K562 (cell line): ENCODE results near the gene DOLPP1. TPM values are rescaled to one million over a fixed set of nuclear protein-coding genes. Genes with fewer than 3 reads are reported as not detected.
A peak's percentile ranks its signal among the peaks of the same experiment; 100 is the strongest.

Experiments
- ATF7 ChIP-seq: fragments of 450-650 bp; IDR thresholded peaks from 2 replicates; pipeline ENCODE4 v1.7.1; 2014; ENCODE audit warnings: mild to moderate bottlenecking, moderate library complexity
- CHD4 ChIP-seq: fragments of 200-600 bp; sonication (generic); IDR thresholded peaks from 3 replicates; pipeline ENCODE4 v1.6.1; 2012; ENCODE audit warnings: low read depth, mild to moderate bottlenecking, mixed read lengths, low read length, inconsistent platforms; ENCODE audit not compliant: insufficient read depth, insufficient replicate concordance, poor library complexity, severe bottlenecking
- E2F4 ChIP-seq: sonication (generic); formaldehyde crosslinking; IDR thresholded peaks from 2 replicates; pipeline ENCODE4 v1.8.0; 2022; ENCODE audit warnings: mild to moderate bottlenecking, low read depth, missing genetic modification reagents
- E4F1 ChIP-seq: fragments of 250-450 bp; sonication (Bioruptor Pico); IDR thresholded peaks from 2 replicates; pipeline ENCODE4 v1.5.0; 2021; ENCODE audit warnings: mild to moderate bottlenecking, borderline replicate concordance
- ELF2 ChIP-seq: fragments of 250-450 bp; sonication (Bioruptor Pico); IDR thresholded peaks from 2 replicates; pipeline ENCODE4 v1.5.0; 2021; ENCODE audit warnings: mild to moderate bottlenecking
- GATAD2B ChIP-seq: fragments of 450-650 bp; IDR thresholded peaks from 2 replicates; pipeline ENCODE4 v1.6.1; 2017; ENCODE audit warnings: mild to moderate bottlenecking, borderline replicate concordance
- KDM2B ChIP-seq: fragments of 250-450 bp; sonication (Bioruptor Pico); IDR thresholded peaks from 2 replicates; pipeline ENCODE4 v1.8.0; 2021; ENCODE audit warnings: mild to moderate bottlenecking, moderate library complexity
- MAFK ChIP-seq: IDR thresholded peaks from 2 replicates; pipeline ENCODE4 v1.6.1; 2011; ENCODE audit warnings: low read length, improper control_type of control experiment
- MCM7 ChIP-seq, 2 experiments: fragments of 450-650 bp; IDR thresholded peaks; 2 replicates each; pipeline ENCODE4 v1.6.1; 2016 to 2018
- MLX ChIP-seq, 2 experiments: fragments of 450-650 bp in 1 of 2; sonication (generic) in 1 of 2; formaldehyde crosslinking; conservative IDR thresholded peaks; 2 replicates each; pipeline versions ENCODE4 v1.4.0 to v1.8.1; 2020 to 2022; ENCODE audit warnings: mild to moderate bottlenecking in 1 of 2, missing genetic modification reagents in 1 of 2
- REST ChIP-seq, 2 experiments: fragments of 450-650 bp; formaldehyde crosslinking in 1 of 2; IDR thresholded peaks; 2 replicates each; pipeline versions ENCODE4 v1.4.0 to v1.6.1; 2014 to 2020; ENCODE audit warnings: mild to moderate bottlenecking in 2 of 2, borderline replicate concordance in 1 of 2, low read depth in 1 of 2
- SP1 ChIP-seq: sonication (generic); formaldehyde crosslinking; IDR thresholded peaks from 2 replicates; pipeline ENCODE4 v1.8.1; 2022; ENCODE audit warnings: mild to moderate bottlenecking, missing genetic modification reagents
- TRIM28 ChIP-seq: fragments of 450-650 bp; IDR thresholded peaks from 2 replicates; pipeline ENCODE4 v1.6.1; 2017
- ZFX ChIP-seq: sonication (generic); formaldehyde crosslinking; IDR thresholded peaks from 2 replicates; pipeline ENCODE4 v1.8.0; 2022; ENCODE audit warnings: mild to moderate bottlenecking, missing genetic modification reagents, moderate library complexity
- ZKSCAN3 ChIP-seq: fragments of 250-450 bp; sonication (Bioruptor Pico); IDR thresholded peaks from 2 replicates; pipeline ENCODE4 v1.4.0; 2020
- polyA plus RNA-seq, 8 experiments: library from polyadenylated mRNA; depleted of rRNA in 4 of 8; stranded (reverse) in 5 of 8; unstranded in 3 of 8; fragments of >200 nt; fragmentation: Nextera tagmentation in 2 of 8; fragmentation: Illumina TruSeq in 1 of 8; extraction: Ambion mirVana in 2 of 8; extraction: Trizol in 1 of 8; gene quantifications; 2 replicates each; pipeline versions ENCODE4 v1.2.1 to v1.2.3, GENCODE V29; 2011 to 2014; ENCODE audit warnings: inconsistent platforms in 1 of 8, missing spikeins in 1 of 8
- total RNA-seq, 7 experiments: library from RNA; depleted of rRNA in 6 of 7; stranded (reverse); fragments of >200 nt in 6 of 7; fragmentation: Illumina TruSeq in 2 of 7; extraction: Trizol in 2 of 7; gene quantifications; 2 replicates each; pipeline versions ENCODE4 v1.2.1 to v1.2.3, GENCODE V29; 2011 to 2021; ENCODE audit warnings: low replicate concordance in 1 of 7

The DOLPP1 gene
- total and polyA plus RNA-seq, 9 of the 15 experiments (the other 6 are each of a cell fraction or from before 2014, with no cell fraction given): 3.0 to 39.8 (median 30.5) TPM

GRCh38 chr9:129110740-129111527, 30.0 kb downstream of the DOLPP1 start, which contains the start of the genes CRAT and PTPA (continued):
- TF ChIP-seq E4F1 (CRISPR knock-in tag) (peak; percentile 19; the same call in 1 of the 2 replicates), REST (IDR thresholded peaks at IDR 0.05; ENCODE audit: borderline replicate concordance) (0 out of 2 replicates have a peak, but pooled peaks have one; percentile 27), REST (CRISPR knock-in tag; IDR thresholded peaks at IDR 0.05; ENCODE audit: low read depth) (peak; percentile 52; the same call in 1 of the 2 replicates), ELF2 (CRISPR knock-in tag) (no peak), MCM7 (IDR thresholded peaks at IDR 0.05) (no peak), ATF7 (peak; percentile 79), ZFX (peak; percentile 3; the same call in 1 of the 2 replicates), ZKSCAN3 (CRISPR knock-in tag) (no peak), SP1 (CRISPR knock-in tag) (peak; percentile 86), CHD4 (no peak), TRIM28 (peak; percentile 82), MAFK (no peak), E2F4 (CRISPR knock-in tag) (peak; percentile 42; the same call in 1 of the 2 replicates), MLX (CRISPR knock-in tag; conservative IDR thresholded peaks at IDR 0.05) (no peak), GATAD2B (peak; percentile 69; the same call in 1 of the 2 replicates), KDM2B (CRISPR knock-in tag) (no peak)
